ENCODE data around the gene KLF3. TPM values are rescaled to one million over a fixed set of nuclear protein-coding genes. Genes with fewer than 3 reads are reported as not detected.

The KLF3 gene
- total RNA-seq, 2 experiments from 2014 or later = 30.2 to 33.5 TPM

GRCh38 chr4:38671592-38671940, 7.6 kb downstream of the KLF3 start:
- Mint-ChIP-seq H3K4me3 (peak overlapping the region; percentile 28), H3K27me3 (no peaks in the 10 kb centered on the region), H3K9me3 (no peaks in the 10 kb centered on the region), H3K36me3 (ENCODE audit: low read depth) (peaks cover 18% of the 10 kb centered on the region), H3K4me1 (peaks cover 90% of the 10 kb centered on the region), H3K27ac (peak overlapping the region; percentile 78)
- ChIA-PET POLR2A (no interaction called here), CTCF (interaction anchor here (1.1 to 1.6 kb wide), 3 partner anchors 13 to 497 kb away, joined by 3 to 6 read pairs (median 3); no protein-coding TSS in a partner anchor)
- DNase-seq = no peak

- CTCF ChIA-PET = interaction anchor here (1.1 to 1.6 kb wide), 2 partner anchors 13 to 492 kb away, joined by 3 to 6 read pairs; no protein-coding TSS in a partner anchor
- Mint-ChIP-seq H3K4me1 (peaks cover 87% of the 10 kb centered on the region), H3K27me3 (no peaks in the 10 kb centered on the region), H3K27ac (peak overlapping the region; percentile 78), H3K4me3 (no peak overlapping the region), H3K9me3 (no peaks in the 10 kb centered on the region), H3K36me3 (ENCODE audit: low read depth) (peaks cover 18% of the 10 kb centered on the region)
- POLR2A ChIA-PET = interaction anchor here (0.7 kb wide), 1 partner anchor 183 kb away, joined by 3 read pairs; no protein-coding TSS in a partner anchor
- DNase-seq = no peak
Observed at GRCh38 chr4:38672074-38672396, 8.0 kb downstream of the KLF3 start.

GRCh38 chr4:38672397-38673129, 8.6 kb downstream of the KLF3 start:
- no peaks in the 10 kb centered on the region for H3K9me3 Mint-ChIP-seq
- H3K27me3 Mint-ChIP-seq = no peaks in the 10 kb centered on the region
- H3K36me3 Mint-ChIP-seq (ENCODE audit: low read depth) = peaks cover 16% of the 10 kb centered on the region
- CTCF ChIA-PET = interaction anchor here (1.1 to 1.6 kb wide), 2 partner anchors 14 to 493 kb away, joined by 3 to 6 read pairs; no protein-coding TSS in a partner anchor
- DNase-seq = no peak
- POLR2A ChIA-PET = interaction anchor here (0.7 kb wide), 1 partner anchor 183 kb away, joined by 3 read pairs; no protein-coding TSS in a partner anchor
- H3K4me1 Mint-ChIP-seq = peaks cover 85% of the 10 kb centered on the region
- H3K4me3 Mint-ChIP-seq = peak overlapping the region; percentile 18
- H3K27ac Mint-ChIP-seq = peak overlapping the region; percentile 78

- H3K9me3 Mint-ChIP-seq = no peaks in the 10 kb centered on the region
- peaks cover 90% of the 10 kb centered on the region for H3K4me1 Mint-ChIP-seq
- CTCF ChIA-PET = interaction anchor here (1.6 to 2.7 kb wide), 3 partner anchors 494 to 496 kb away, joined by 6 to 9 read pairs (median 7); no protein-coding TSS in a partner anchor
- H3K36me3 Mint-ChIP-seq (ENCODE audit: low read depth) = peaks cover 17% of the 10 kb centered on the region
- POLR2A ChIA-PET = no interaction called here
- H3K27ac Mint-ChIP-seq = peak overlapping the region; percentile 78
- H3K27me3 Mint-ChIP-seq = no peaks in the 10 kb centered on the region
- no peak for DNase-seq
- H3K4me3 Mint-ChIP-seq = peak overlapping the region; percentile 18
Observed at GRCh38 chr4:38673130-38673978, 9.4 kb downstream of the KLF3 start.

GRCh38 chr4:38674258-38675144, 10.5 kb downstream of the KLF3 start:
- no peak for DNase-seq
- Mint-ChIP-seq H3K27ac (peak overlapping the region; percentile 16), H3K4me3 (peak overlapping the region; percentile 12), H3K36me3 (ENCODE audit: low read depth) (peaks cover 22% of the 10 kb centered on the region), H3K9me3 (no peaks in the 10 kb centered on the region), H3K27me3 (no peaks in the 10 kb centered on the region), H3K4me1 (peaks cover 79% of the 10 kb centered on the region)
- ChIA-PET CTCF (interaction anchor here (0.6 to 2.7 kb wide), 10 partner anchors 13 to 606 kb away, joined by 3 to 9 read pairs (median 4); no protein-coding TSS in a partner anchor), POLR2A (interaction anchor here (0.6 to 0.9 kb wide), 2 partner anchors 151 to 356 kb away, joined by 3 read pairs; no protein-coding TSS in a partner anchor)

- H3K4me3 Mint-ChIP-seq = no peak overlapping the region
- H3K4me1 Mint-ChIP-seq = peaks cover 74% of the 10 kb centered on the region
- H3K27me3 Mint-ChIP-seq = no peaks in the 10 kb centered on the region
- peak overlapping the region; percentile 74 for H3K27ac Mint-ChIP-seq
- POLR2A ChIA-PET = interaction anchor here (0.6 to 0.9 kb wide), 2 partner anchors 357 to 501 kb away, joined by 3 to 4 read pairs; no protein-coding TSS in a partner anchor
- peaks cover 25% of the 10 kb centered on the region for H3K36me3 Mint-ChIP-seq (ENCODE audit: low read depth)
- no peaks in the 10 kb centered on the region for H3K9me3 Mint-ChIP-seq
- peak; percentile 89 for DNase-seq
- CTCF ChIA-PET = interaction anchor here (0.7 to 2.7 kb wide), 14 partner anchors 8 to 606 kb away, joined by 3 to 9 read pairs (median 4); no protein-coding TSS in a partner anchor
Observed at GRCh38 chr4:38675146-38676121, 11.4 kb downstream of the KLF3 start.

GRCh38 chr4:38676986-38677385, 13.0 kb downstream of the KLF3 start:
- H3K9me3 Mint-ChIP-seq = no peaks in the 10 kb centered on the region
- no peak overlapping the region for H3K27ac Mint-ChIP-seq
- peaks cover 67% of the 10 kb centered on the region for H3K4me1 Mint-ChIP-seq
- CTCF ChIA-PET = interaction anchor here (1.1 to 2.2 kb wide), 3 partner anchors 10 to 497 kb away, joined by 3 to 7 read pairs (median 4); no protein-coding TSS in a partner anchor
- H3K36me3 Mint-ChIP-seq (ENCODE audit: low read depth) = peaks cover 34% of the 10 kb centered on the region
- DNase-seq = no peak
- H3K27me3 Mint-ChIP-seq = no peaks in the 10 kb centered on the region
- POLR2A ChIA-PET = no interaction called here
- H3K4me3 Mint-ChIP-seq = no peak overlapping the region

- no peak overlapping the region for H3K27ac Mint-ChIP-seq
- H3K4me3 Mint-ChIP-seq = no peak overlapping the region
- ChIA-PET CTCF (interaction anchor here (1.7 to 2.2 kb wide), 2 partner anchors 10 to 497 kb away, joined by 4 to 7 read pairs; no protein-coding TSS in a partner anchor), POLR2A (no interaction called here)
- H3K9me3 Mint-ChIP-seq = no peaks in the 10 kb centered on the region
- peaks cover 66% of the 10 kb centered on the region for H3K4me1 Mint-ChIP-seq
- no peaks in the 10 kb centered on the region for H3K27me3 Mint-ChIP-seq
- peaks cover 38% of the 10 kb centered on the region for H3K36me3 Mint-ChIP-seq (ENCODE audit: low read depth)
- no peak for DNase-seq
Observed at GRCh38 chr4:38677441-38677840, 13.4 kb downstream of the KLF3 start.

- Mint-ChIP-seq H3K36me3 (ENCODE audit: low read depth) (peaks cover 41% of the 10 kb centered on the region), H3K4me1 (peaks cover 65% of the 10 kb centered on the region), H3K27me3 (no peaks in the 10 kb centered on the region), H3K27ac (no peak overlapping the region), H3K4me3 (no peak overlapping the region), H3K9me3 (no peaks in the 10 kb centered on the region)
- DNase-seq = no peak
- ChIA-PET POLR2A (no interaction called here), CTCF (interaction anchor here (1.2 kb wide), 1 partner anchor 10 kb away, joined by 3 read pairs; no protein-coding TSS in a partner anchor)
Observed at GRCh38 chr4:38678078-38678477, 14.1 kb downstream of the KLF3 start.

- no peaks in the 10 kb centered on the region for H3K27me3 Mint-ChIP-seq
- no peaks in the 10 kb centered on the region for H3K9me3 Mint-ChIP-seq
- no peak overlapping the region for H3K4me3 Mint-ChIP-seq
- H3K27ac Mint-ChIP-seq = no peak overlapping the region
- H3K36me3 Mint-ChIP-seq (ENCODE audit: low read depth) = peaks cover 51% of the 10 kb centered on the region
- ChIA-PET POLR2A (no interaction called here), CTCF (no interaction called here)
- peaks cover 65% of the 10 kb centered on the region for H3K4me1 Mint-ChIP-seq
- DNase-seq = no peak
Observed at GRCh38 chr4:38679921-38680320, 15.9 kb downstream of the KLF3 start.

GRCh38 chr4:38681281-38681991, 17.4 kb downstream of the KLF3 start:
- H3K27ac Mint-ChIP-seq = no peak overlapping the region

More at GRCh38 chr4:38681281-38681991, 17.4 kb downstream of the KLF3 start:
- Mint-ChIP-seq H3K9me3 (no peaks in the 10 kb centered on the region), H3K4me3 (no peak overlapping the region), H3K27me3 (no peaks in the 10 kb centered on the region), H3K4me1 (peaks cover 64% of the 10 kb centered on the region), H3K36me3 (ENCODE audit: low read depth) (peaks cover 58% of the 10 kb centered on the region)
- ChIA-PET POLR2A (no interaction called here), CTCF (interaction anchor here (0.6 to 1.5 kb wide), 2 partner anchors 502 to 1084 kb away, joined by 3 to 4 read pairs; no protein-coding TSS in a partner anchor)
- DNase-seq = no peak
